ENCODE data around the gene LRFN2.

Gene LRFN2

GRCh38 chr6:40535110-40535818 is 51.9 kb downstream of the LRFN2 start:
- no peaks in the 10 kb centered on the region for H3K36me3 ChIP-seq (ENCODE audit: control insufficient read depth, low read length)
- H3K4me1 ChIP-seq (ENCODE audit: control insufficient read depth, low read length): no peaks in the 10 kb centered on the region
- H3K27me3 ChIP-seq (ENCODE audit: control insufficient read depth, low read length): peaks cover 10% of the 10 kb centered on the region
- no peak overlapping the region for H3K4me3 ChIP-seq (ENCODE audit: low read length)
- H3K9me2 ChIP-seq (replicated peaks; ENCODE audit: control insufficient read depth, low read length): no peaks in the 10 kb centered on the region
- no peaks in the 10 kb centered on the region for H3K79me2 ChIP-seq (ENCODE audit: control insufficient read depth, low read length)
- no peak for TF ChIP-seq CTCF (IDR thresholded peaks at IDR 0.05; ENCODE audit: low read depth, low read length, poor library complexity, severe bottlenecking)
- TF ChIP-seq EZH2phosphoT487 (IDR thresholded peaks at IDR 0.05; ENCODE audit: borderline replicate concordance, low read length): no peak
- H3K9me3 ChIP-seq (ENCODE audit: control insufficient read depth, insufficient read depth, low read length): no peaks in the 10 kb centered on the region
- no peaks in the 10 kb centered on the region for H4K20me1 ChIP-seq (ENCODE audit: control insufficient read depth, insufficient read depth, low read depth, low read length)
- no peaks in the 10 kb centered on the region for H3F3A ChIP-seq (ENCODE audit: control insufficient read depth, insufficient read depth)
- no peak overlapping the region for H3K4me2 ChIP-seq (ENCODE audit: low read length)
- H3K27ac ChIP-seq (ENCODE audit: low read depth, low read length): no peak overlapping the region

- no peak overlapping the region for H3K4me3 ChIP-seq (ENCODE audit: low read length)
- no peaks in the 10 kb centered on the region for H3K9me3 ChIP-seq (ENCODE audit: control insufficient read depth, insufficient read depth, low read length)
- no peak overlapping the region for H3K27ac ChIP-seq (ENCODE audit: low read depth, low read length)
- no peaks in the 10 kb centered on the region for H3K4me1 ChIP-seq (ENCODE audit: control insufficient read depth, low read length)
- H3F3A ChIP-seq (ENCODE audit: control insufficient read depth, insufficient read depth): no peaks in the 10 kb centered on the region
- H3K27me3 ChIP-seq (ENCODE audit: control insufficient read depth, low read length): peaks cover 15% of the 10 kb centered on the region
- H3K9me2 ChIP-seq (replicated peaks; ENCODE audit: control insufficient read depth, low read length): no peaks in the 10 kb centered on the region
- H4K20me1 ChIP-seq (ENCODE audit: control insufficient read depth, insufficient read depth, low read depth, low read length): no peaks in the 10 kb centered on the region
- no peak overlapping the region for H3K4me2 ChIP-seq (ENCODE audit: low read length)
- H3K36me3 ChIP-seq (ENCODE audit: control insufficient read depth, low read length): no peaks in the 10 kb centered on the region
- no peaks in the 10 kb centered on the region for H3K79me2 ChIP-seq (ENCODE audit: control insufficient read depth, low read length)
- TF ChIP-seq CTCF (IDR thresholded peaks at IDR 0.05; ENCODE audit: low read depth, low read length, poor library complexity, severe bottlenecking) (no peak), EZH2phosphoT487 (IDR thresholded peaks at IDR 0.05; ENCODE audit: borderline replicate concordance, low read length) (no peak)
These were observed 54.7 kb downstream of the LRFN2 start for GRCh38 chr6:40532349-40533000.

GRCh38 chr6:40529919-40530318 is 57.2 kb downstream of the LRFN2 start:
- no peak overlapping the region for H3K4me3 ChIP-seq (ENCODE audit: low read length)
- H3K4me2 ChIP-seq (ENCODE audit: low read length): no peak overlapping the region
- no peak for TF ChIP-seq EZH2phosphoT487 (IDR thresholded peaks at IDR 0.05; ENCODE audit: borderline replicate concordance, low read length)
- TF ChIP-seq CTCF (IDR thresholded peaks at IDR 0.05; ENCODE audit: low read depth, low read length, poor library complexity, severe bottlenecking): no peak
- no peaks in the 10 kb centered on the region for H3K9me2 ChIP-seq (replicated peaks; ENCODE audit: control insufficient read depth, low read length)
- H3K27me3 ChIP-seq (ENCODE audit: control insufficient read depth, low read length): peaks cover 15% of the 10 kb centered on the region
- H3K9me3 ChIP-seq (ENCODE audit: control insufficient read depth, insufficient read depth, low read length): no peaks in the 10 kb centered on the region
- H4K20me1 ChIP-seq (ENCODE audit: control insufficient read depth, insufficient read depth, low read depth, low read length): no peaks in the 10 kb centered on the region
- no peaks in the 10 kb centered on the region for H3K4me1 ChIP-seq (ENCODE audit: control insufficient read depth, low read length)
- H3K27ac ChIP-seq (ENCODE audit: low read depth, low read length): no peak overlapping the region
- H3K36me3 ChIP-seq (ENCODE audit: control insufficient read depth, low read length): no peaks in the 10 kb centered on the region
- H3K79me2 ChIP-seq (ENCODE audit: control insufficient read depth, low read length): no peaks in the 10 kb centered on the region
- no peaks in the 10 kb centered on the region for H3F3A ChIP-seq (ENCODE audit: control insufficient read depth, insufficient read depth)
